ENCODE measurements around the gene ARL13A. TPM values are rescaled to one million over a fixed set of nuclear protein-coding genes. Genes with fewer than 3 reads are reported as not detected.

ARL13A gene
- not detected for polyA plus RNA-seq (2012; ENCODE audit: insufficient read depth, insufficient read length, low read depth)

DNA sequence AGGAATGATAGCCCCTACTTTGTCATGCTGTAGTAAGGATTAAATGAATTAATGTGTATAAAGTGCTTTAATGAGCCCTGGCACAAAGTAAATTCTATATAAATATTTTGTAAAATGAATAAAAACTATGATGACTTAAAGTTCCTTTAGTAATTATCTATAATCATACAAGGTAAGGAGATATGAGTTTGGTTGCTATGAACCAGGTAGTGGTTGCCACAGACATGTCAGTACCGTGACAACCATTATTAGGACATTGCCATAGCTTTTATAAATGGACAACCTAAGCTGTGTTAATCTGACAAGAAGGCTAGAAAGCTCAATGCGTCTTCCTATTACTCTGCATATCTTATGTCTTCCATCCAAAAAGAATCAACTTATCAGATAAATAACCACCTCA is at the start of gene ARL13A:
TSS of gene ARL13A (plus strand) at position 301 of the 400 bp plus-strand sequence. CDS start 3,982 bp downstream, outside the sequence.
- no peak within 1 kb of the TSS for H3K4me3 ChIP-seq (ENCODE audit: low read depth, low read length)
- TF ChIP-seq CTCF (IDR thresholded peaks at IDR 0.05; ENCODE audit: low read depth, low read length): no peak
- no peaks in the 10 kb centered on the region for H3K9me3 ChIP-seq
- H3K36me3 ChIP-seq: no peaks in the 10 kb centered on the region
- DNase-seq: no peak
- no peaks in the 10 kb centered on the region for H3K27me3 ChIP-seq
- H3K4me1 ChIP-seq: peaks cover 3% of the 10 kb centered on the region; the same call in 1 of the 2 replicates

- Histone ChIP-seq H3K4me3 (ENCODE audit: low read depth, low read length) (no peak overlapping the region), H3K27me3 (no peaks in the 10 kb centered on the region), H3K4me1 (no peaks in the 10 kb centered on the region), H3K9me3 (no peaks in the 10 kb centered on the region), H3K36me3 (no peaks in the 10 kb centered on the region)
- TF ChIP-seq CTCF (IDR thresholded peaks at IDR 0.05; ENCODE audit: low read depth, low read length): no peak
- no peak for DNase-seq
Observed at GRCh38 chrX:100924375-100924774, 45.1 kb upstream of the ARL13A start.

GRCh38 chrX:100926453-100926852 is 43.1 kb upstream of the ARL13A start:
- no peak overlapping the region for H3K4me3 ChIP-seq (ENCODE audit: low read depth, low read length)

GRCh38 chrX:100928660-100929613 is 40.6 kb upstream of the ARL13A start, which contains the start of gene XKRX:
XKRX (minus strand) TSS chrX:100928917; CDS start chrX:100928304, 613 bp downstream.
- H3K9me3 ChIP-seq: no peaks in the 10 kb centered on the region
- no peaks in the 10 kb centered on the region for H3K36me3 ChIP-seq
- peak within 1 kb of the TSS; percentile 42 for H3K4me3 ChIP-seq (ENCODE audit: low read depth, low read length)
- DNase-seq: peak; percentile 21
- TF ChIP-seq CTCF (IDR thresholded peaks at IDR 0.05; ENCODE audit: low read depth, low read length): no peak
- no peaks in the 10 kb centered on the region for H3K27me3 ChIP-seq
- H3K4me1 ChIP-seq: no peaks in the 10 kb centered on the region

More at GRCh38 chrX:100926453-100926852, 43.1 kb upstream of the ARL13A start:
- TF ChIP-seq CTCF (IDR thresholded peaks at IDR 0.05; ENCODE audit: low read depth, low read length): no peak
- Histone ChIP-seq H3K4me1 (no peaks in the 10 kb centered on the region), H3K27me3 (no peaks in the 10 kb centered on the region), H3K9me3 (no peaks in the 10 kb centered on the region), H3K36me3 (no peaks in the 10 kb centered on the region)
- DNase-seq: no peak

DNA sequence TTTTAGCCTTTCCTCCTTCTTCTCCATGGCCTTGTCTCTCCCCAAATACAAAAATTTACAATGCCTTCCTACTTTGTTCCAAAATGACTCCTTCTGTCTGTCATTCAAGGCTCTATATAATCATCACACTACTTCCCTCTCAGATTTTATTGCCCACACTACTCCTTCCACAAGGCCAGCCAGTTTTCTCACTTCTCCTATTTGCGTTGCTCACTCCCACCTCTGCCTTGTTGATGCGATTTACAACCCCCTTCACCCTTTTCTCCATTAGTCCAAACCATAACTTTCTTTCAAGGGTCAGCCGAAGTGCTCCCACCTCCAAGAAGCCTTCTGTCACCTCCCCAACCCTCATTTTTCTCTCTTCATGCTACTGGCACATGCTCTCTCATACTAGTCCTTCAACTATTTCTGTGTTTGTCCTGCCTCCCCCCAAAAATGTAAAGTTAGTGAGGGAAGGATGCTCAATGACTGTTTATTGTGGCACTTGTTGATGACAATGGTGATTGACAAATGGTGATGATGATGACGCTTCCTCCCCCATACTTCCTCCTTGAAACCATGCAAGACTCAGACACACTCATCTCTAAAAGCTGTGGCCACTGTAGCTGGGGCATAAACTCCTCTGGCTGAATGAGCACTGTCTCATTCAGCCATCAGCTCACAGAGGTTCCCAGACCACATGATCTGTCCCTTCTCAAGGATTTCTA is 38.1 kb upstream of the ARL13A start:
- H3K4me1 ChIP-seq: no peaks in the 10 kb centered on the region
- H3K36me3 ChIP-seq: no peaks in the 10 kb centered on the region
- no peak overlapping the region for H3K4me3 ChIP-seq (ENCODE audit: low read depth, low read length)
- no peaks in the 10 kb centered on the region for H3K9me3 ChIP-seq
- no peak for DNase-seq
- no peak for TF ChIP-seq CTCF (IDR thresholded peaks at IDR 0.05; ENCODE audit: low read depth, low read length)
- no peaks in the 10 kb centered on the region for H3K27me3 ChIP-seq

All from BE2C (cell line).